Measurements from ENCODE around the gene TMEM198.

TMEM198 gene

DNA sequence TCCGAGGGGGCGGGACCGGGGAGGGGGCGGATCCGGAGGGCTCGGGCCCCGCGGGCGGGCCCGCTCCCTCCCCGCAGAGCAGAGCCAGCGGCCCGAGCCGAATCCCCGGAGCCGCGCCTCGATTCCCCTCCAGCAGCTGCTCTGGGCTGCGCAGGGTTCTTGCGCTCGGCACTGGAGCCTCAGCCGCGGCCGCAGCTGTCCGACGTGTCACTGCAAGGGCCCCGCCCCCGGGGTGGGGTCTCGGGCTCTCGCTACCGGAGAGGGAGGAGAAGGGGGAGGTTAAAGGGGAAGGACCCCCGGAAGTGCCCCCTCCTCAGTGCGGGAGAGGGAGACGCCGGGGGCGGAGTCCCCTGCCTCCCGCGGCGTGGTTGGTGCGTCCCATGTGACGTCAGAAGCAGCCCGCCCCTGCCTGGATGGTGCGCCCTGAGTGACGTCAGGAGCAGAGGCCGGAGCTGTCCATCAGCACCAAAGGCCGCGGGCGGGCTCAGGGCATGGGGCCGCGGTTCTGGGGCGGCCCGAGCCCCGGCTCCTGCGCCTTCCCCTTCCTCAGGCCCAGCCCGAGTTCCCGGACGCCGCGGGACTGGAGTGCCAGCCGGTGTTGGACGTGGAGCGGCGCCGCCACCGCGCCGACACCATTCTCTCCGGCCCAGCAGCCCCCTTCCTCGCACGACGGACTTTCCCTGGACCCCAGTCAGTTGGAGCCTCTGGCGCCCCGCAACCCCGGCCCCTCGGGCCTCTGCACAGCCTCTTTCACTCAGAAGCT is at the start of gene TMEM198, which contains the start of gene CHPF:
Gene TMEM198 (plus strand): TSS at position 433 of the 763 bp plus-strand sequence. CDS start 700 bp downstream, outside the sequence.
Gene CHPF (minus strand): TSS at position 214 of the 763 bp plus-strand sequence. CDS start 271 bp downstream, outside the sequence.
- Mint-ChIP-seq H3K4me1 (peaks cover 24% of the 10 kb centered on the region), H3K27me3 (no peaks in the 10 kb centered on the region), H3K4me3 (peak within 1 kb of the TSS; percentile 93), H3K9me3 (no peaks in the 10 kb centered on the region), H3K36me3 (peaks cover 2% of the 10 kb centered on the region), H3K27ac (peak within 1 kb of the TSS; percentile 96)

GRCh38 chr2:219494952-219495530 is 48.8 kb upstream of the TMEM198 start:
- no peak overlapping the region for H3K4me3 Mint-ChIP-seq
- no peaks in the 10 kb centered on the region for H3K36me3 Mint-ChIP-seq
- H3K9me3 Mint-ChIP-seq, result no peaks in the 10 kb centered on the region
- H3K4me1 Mint-ChIP-seq, result peaks cover 31% of the 10 kb centered on the region
- H3K27ac Mint-ChIP-seq, result no peak overlapping the region
- peaks cover 21% of the 10 kb centered on the region for H3K27me3 Mint-ChIP-seq

- H3K27me3 Mint-ChIP-seq, result peaks cover 21% of the 10 kb centered on the region
- H3K4me1 Mint-ChIP-seq, result peaks cover 35% of the 10 kb centered on the region
- no peaks in the 10 kb centered on the region for H3K9me3 Mint-ChIP-seq
- H3K27ac Mint-ChIP-seq, result peak overlapping the region; percentile 23
- H3K36me3 Mint-ChIP-seq, result no peaks in the 10 kb centered on the region
- H3K4me3 Mint-ChIP-seq, result no peak overlapping the region
Measured at GRCh38 chr2:219495531-219496122, 48.2 kb upstream of the TMEM198 start.

GRCh38 chr2:219496247-219496824 is 47.5 kb upstream of the TMEM198 start:
- no peaks in the 10 kb centered on the region for H3K36me3 Mint-ChIP-seq
- H3K4me3 Mint-ChIP-seq, result peak overlapping the region; percentile 16
- no peaks in the 10 kb centered on the region for H3K9me3 Mint-ChIP-seq
- H3K27ac Mint-ChIP-seq, result no peak overlapping the region
- H3K4me1 Mint-ChIP-seq, result peaks cover 35% of the 10 kb centered on the region
- H3K27me3 Mint-ChIP-seq, result peaks cover 21% of the 10 kb centered on the region

- no peaks in the 10 kb centered on the region for H3K36me3 Mint-ChIP-seq
- no peak overlapping the region for H3K27ac Mint-ChIP-seq
- peaks cover 21% of the 10 kb centered on the region for H3K27me3 Mint-ChIP-seq
- peak overlapping the region; percentile 92 for H3K4me3 Mint-ChIP-seq
- no peaks in the 10 kb centered on the region for H3K9me3 Mint-ChIP-seq
- H3K4me1 Mint-ChIP-seq, result peaks cover 35% of the 10 kb centered on the region
Measured at GRCh38 chr2:219496825-219497494, 46.9 kb upstream of the TMEM198 start.

DNA sequence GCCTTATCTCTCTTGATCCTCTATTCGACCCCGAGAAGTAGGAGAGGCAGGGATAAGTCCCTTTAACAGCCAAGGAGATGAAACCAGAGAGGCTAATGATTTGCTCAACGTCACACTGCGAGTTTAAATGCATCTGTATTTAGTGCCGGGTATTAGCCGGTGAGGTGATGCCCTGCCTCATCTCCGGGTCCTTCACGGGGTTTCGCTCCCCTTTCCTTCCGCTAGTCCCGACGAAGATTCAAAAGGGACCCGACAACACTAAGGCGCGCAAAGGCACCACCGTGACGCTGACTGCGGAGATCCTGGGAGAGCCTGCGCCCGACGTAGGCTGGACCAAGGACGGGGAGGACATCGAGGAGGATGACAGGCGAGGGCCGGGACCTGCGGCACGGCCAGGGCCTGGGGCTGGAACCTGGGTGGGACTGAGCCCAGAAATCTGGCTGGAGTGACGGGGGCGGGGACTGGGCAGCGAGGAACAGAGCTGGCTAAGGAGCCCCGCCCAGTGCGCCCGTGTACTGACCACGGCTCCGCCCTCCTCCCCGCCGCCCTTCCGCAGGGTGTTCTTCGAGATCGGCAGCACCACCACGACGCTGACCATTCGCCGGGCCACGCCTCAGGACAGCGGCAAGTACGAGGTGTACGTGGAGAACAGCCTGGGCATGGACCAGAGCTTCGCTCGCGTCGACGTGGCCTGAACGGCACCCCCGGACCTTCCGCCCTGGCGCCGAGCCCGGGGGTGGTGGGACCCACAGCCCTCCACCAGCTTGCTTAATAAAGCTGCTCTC is 46.1 kb upstream of the TMEM198 start:
- H3K36me3 Mint-ChIP-seq, result no peaks in the 10 kb centered on the region
- no peak overlapping the region for H3K27ac Mint-ChIP-seq
- peak overlapping the region; percentile 92 for H3K4me3 Mint-ChIP-seq
- peaks cover 19% of the 10 kb centered on the region for H3K27me3 Mint-ChIP-seq
- H3K9me3 Mint-ChIP-seq, result no peaks in the 10 kb centered on the region
- H3K4me1 Mint-ChIP-seq, result peaks cover 35% of the 10 kb centered on the region

GRCh38 chr2:219498280-219499057 is 45.4 kb upstream of the TMEM198 start, which contains the start of gene GMPPA:
GMPPA (plus strand) TSS chr2:219498891; CDS start chr2:219499976, 1,085 bp downstream.
- H3K36me3 Mint-ChIP-seq, result no peaks in the 10 kb centered on the region
- peak within 1 kb of the TSS; percentile 94 for H3K27ac Mint-ChIP-seq
- peak within 1 kb of the TSS; percentile 92 for H3K4me3 Mint-ChIP-seq
- no peaks in the 10 kb centered on the region for H3K9me3 Mint-ChIP-seq
- peaks cover 35% of the 10 kb centered on the region for H3K4me1 Mint-ChIP-seq
- peaks cover 15% of the 10 kb centered on the region for H3K27me3 Mint-ChIP-seq

DNA sequence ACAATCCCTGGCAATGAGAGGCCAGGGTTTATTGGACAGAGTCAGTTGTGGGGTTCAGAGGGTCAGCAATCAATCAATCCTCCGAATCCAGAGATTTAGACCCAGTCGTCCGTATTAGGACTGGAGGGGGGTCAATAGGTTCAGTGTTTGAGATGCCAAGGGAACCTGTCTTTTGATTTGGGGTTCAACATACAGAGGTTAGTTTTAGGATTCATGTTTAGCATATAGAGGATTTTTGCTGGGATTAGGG is 44.8 kb upstream of the TMEM198 start:
- H3K4me1 Mint-ChIP-seq, result peaks cover 35% of the 10 kb centered on the region
- no peaks in the 10 kb centered on the region for H3K36me3 Mint-ChIP-seq
- peak overlapping the region; percentile 92 for H3K4me3 Mint-ChIP-seq
- peaks cover 13% of the 10 kb centered on the region for H3K27me3 Mint-ChIP-seq
- peak overlapping the region; percentile 94 for H3K27ac Mint-ChIP-seq
- H3K9me3 Mint-ChIP-seq, result no peaks in the 10 kb centered on the region

- no peaks in the 10 kb centered on the region for H3K9me3 Mint-ChIP-seq
- H3K36me3 Mint-ChIP-seq, result no peaks in the 10 kb centered on the region
- H3K27me3 Mint-ChIP-seq, result peaks cover 10% of the 10 kb centered on the region
- H3K4me3 Mint-ChIP-seq, result peak overlapping the region; percentile 92
- peaks cover 35% of the 10 kb centered on the region for H3K4me1 Mint-ChIP-seq
- H3K27ac Mint-ChIP-seq, result no peak overlapping the region
Measured at GRCh38 chr2:219499555-219499954, 44.3 kb upstream of the TMEM198 start.

GRCh38 chr2:219500135-219500534 is 43.7 kb upstream of the TMEM198 start:
- Mint-ChIP-seq H3K27me3 (peaks cover 9% of the 10 kb centered on the region), H3K4me3 (peak overlapping the region; percentile 92), H3K9me3 (no peaks in the 10 kb centered on the region), H3K4me1 (peaks cover 35% of the 10 kb centered on the region), H3K36me3 (peaks cover 1% of the 10 kb centered on the region), H3K27ac (no peak overlapping the region)

DNA sequence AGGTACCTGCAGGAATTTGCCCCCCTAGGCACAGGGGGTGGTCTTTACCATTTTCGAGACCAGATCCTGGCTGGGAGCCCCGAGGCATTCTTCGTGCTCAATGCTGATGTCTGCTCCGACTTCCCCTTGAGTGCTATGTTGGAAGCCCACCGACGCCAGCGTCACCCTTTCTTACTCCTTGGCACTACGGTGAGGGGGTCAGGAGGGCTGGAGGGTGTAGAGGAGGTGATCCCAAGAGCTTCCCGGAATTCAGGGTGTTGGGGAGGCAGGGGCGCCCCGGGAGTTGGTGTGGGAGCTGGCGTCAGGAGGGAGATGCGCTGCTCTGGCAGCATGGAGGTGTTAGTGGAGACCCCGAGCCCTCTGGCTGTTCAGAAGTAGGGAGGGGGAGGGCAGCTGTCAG is 42.0 kb upstream of the TMEM198 start:
- peaks cover 30% of the 10 kb centered on the region for H3K4me1 Mint-ChIP-seq

GRCh38 chr2:219502618-219503017 is 41.2 kb upstream of the TMEM198 start:
- H3K4me3 Mint-ChIP-seq, result no peak overlapping the region
- H3K9me3 Mint-ChIP-seq, result no peaks in the 10 kb centered on the region
- peaks cover 5% of the 10 kb centered on the region for H3K27me3 Mint-ChIP-seq
- H3K4me1 Mint-ChIP-seq, result peaks cover 25% of the 10 kb centered on the region
- peaks cover 11% of the 10 kb centered on the region for H3K36me3 Mint-ChIP-seq
- H3K27ac Mint-ChIP-seq, result no peak overlapping the region

More for the DNA sequence above, 42.0 kb upstream of the TMEM198 start:
- no peak overlapping the region for H3K4me3 Mint-ChIP-seq
- peaks cover 9% of the 10 kb centered on the region for H3K27me3 Mint-ChIP-seq
- no peaks in the 10 kb centered on the region for H3K9me3 Mint-ChIP-seq
- peaks cover 9% of the 10 kb centered on the region for H3K36me3 Mint-ChIP-seq
- H3K27ac Mint-ChIP-seq, result no peak overlapping the region

DNA sequence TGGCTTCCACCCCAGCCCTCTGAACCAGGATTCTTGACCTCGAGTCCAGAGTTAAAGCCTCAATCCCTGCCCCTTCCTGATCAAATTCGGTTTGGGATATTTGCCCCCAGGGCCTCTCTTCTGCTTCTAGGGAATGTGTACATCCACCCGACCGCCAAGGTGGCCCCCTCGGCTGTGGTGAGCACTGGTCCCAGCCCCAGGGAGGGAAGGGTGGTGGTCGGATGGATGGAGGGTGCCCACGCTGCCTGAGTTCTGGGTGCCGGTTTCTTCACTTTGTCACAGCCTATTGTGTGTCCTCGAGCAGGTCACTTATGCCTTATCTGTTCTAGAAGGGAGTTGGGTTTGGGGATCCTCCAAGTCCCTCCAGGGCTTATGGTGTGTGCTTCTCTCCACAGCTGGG is 38.2 kb upstream of the TMEM198 start:
- H3K27ac Mint-ChIP-seq, result no peak overlapping the region

DNA sequence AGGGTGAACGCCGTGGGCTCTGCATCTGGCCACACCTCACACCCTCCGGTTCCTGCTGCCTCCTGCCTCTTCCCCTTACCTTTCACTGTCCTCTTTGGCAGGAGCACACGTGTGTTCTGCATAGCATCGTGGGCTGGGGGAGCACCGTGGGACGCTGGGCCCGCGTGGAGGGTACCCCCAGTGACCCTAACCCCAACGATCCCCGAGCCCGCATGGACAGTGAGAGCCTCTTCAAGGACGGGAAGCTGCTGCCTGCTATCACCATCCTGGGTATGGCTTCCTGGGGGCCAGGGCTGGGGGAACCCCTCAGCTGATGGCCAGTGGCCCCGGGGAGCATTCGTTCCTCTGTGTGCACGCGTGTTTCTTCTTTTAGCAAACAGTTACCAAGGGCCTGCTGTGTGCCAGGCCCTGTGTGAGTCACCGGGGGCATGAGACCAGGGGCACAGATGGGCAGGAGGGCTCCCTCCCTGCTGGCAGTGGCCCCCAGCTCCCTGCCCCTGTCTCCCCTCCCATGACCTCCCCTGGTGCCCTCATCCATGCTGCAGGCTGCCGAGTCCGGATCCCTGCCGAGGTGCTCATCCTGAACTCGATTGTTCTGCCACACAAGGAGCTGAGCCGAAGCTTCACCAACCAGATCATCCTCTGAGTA is 37.6 kb upstream of the TMEM198 start:
- Mint-ChIP-seq H3K36me3 (peaks cover 11% of the 10 kb centered on the region), H3K4me1 (peaks cover 11% of the 10 kb centered on the region), H3K9me3 (no peaks in the 10 kb centered on the region), H3K27ac (peak overlapping the region; percentile 59), H3K4me3 (no peak overlapping the region), H3K27me3 (peaks cover 14% of the 10 kb centered on the region)

More for the DNA sequence above, 38.2 kb upstream of the TMEM198 start:
- Mint-ChIP-seq H3K9me3 (no peaks in the 10 kb centered on the region), H3K36me3 (peaks cover 11% of the 10 kb centered on the region), H3K4me1 (peaks cover 11% of the 10 kb centered on the region), H3K4me3 (no peak overlapping the region), H3K27me3 (peaks cover 12% of the 10 kb centered on the region)

All from activated naive CD4-positive, alpha-beta T cell treated with anti-CD3 and anti-CD28 coated beads, Interleukin-2, amount 50 U/mL, for 24 hours (primary cell).